GM19463 (cell line): ENCODE measurements around the gene INIP.

Source experiments
- ATAC-seq: cut with Tn5 transposase; IDR thresholded peaks from one replicate; pipeline ENCODE4 v1.9.1; 2021; ENCODE audit warnings: mild to moderate bottlenecking, moderate library complexity; ENCODE audit not compliant: unreplicated experiment

The INIP gene, protein sequence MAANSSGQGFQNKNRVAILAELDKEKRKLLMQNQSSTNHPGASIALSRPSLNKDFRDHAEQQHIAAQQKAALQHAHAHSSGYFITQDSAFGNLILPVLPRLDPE

DNA sequence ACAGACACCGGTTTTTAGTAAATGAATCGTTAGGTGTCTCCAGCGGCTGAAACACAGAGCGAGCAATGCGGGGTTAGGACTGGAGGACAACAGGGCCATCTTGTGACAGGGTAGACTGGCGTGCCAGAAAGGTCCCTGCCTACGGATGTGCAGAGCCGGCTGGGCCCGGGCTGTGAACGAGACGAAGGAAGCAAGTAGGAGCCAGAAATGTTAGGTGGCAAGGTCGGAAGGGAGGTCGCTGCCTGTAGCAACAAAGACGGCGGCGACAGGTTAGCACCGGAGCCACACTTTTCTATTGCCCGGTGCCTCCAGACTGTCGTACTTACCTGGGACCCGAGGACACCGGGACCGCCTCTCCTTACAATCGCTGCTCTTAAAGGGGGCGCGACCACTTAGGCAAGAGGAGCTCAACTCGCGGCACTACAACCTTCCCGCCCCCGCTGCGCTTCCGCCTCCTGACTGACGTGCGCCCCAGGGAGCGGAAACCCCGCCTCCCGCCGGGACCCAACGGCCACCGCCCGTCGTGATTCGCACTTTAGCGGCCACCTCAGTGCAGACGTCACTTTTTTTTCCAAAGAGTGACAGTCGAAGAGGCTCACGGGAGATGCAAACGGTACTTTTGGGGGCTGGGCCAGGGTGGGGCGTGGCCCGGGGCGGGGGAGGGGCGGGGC is at the start of gene INIP:
Gene INIP, minus strand, starts transcription at position 457 of the 671 bp plus-strand sequence. CDS start 1,632 bp downstream, outside the sequence.
- ATAC-seq, result peak; percentile 97

DNA sequence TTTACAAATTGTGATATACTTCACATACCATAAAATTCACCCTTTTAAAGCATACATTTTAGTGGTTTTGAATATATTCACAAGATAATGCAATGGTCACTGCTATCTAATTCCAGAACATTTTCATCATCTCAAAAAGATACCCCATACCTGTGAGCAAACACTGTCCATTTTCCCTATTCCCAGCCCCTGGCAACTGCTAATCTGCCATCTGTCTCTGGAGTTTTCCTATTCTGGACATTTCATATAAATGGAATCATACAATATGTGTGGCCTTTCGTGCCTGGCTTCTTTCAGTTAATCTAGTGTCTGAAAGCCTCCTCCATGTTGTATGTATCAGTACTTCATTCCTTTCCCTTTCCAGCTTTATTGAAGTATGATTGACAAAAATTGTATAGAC is 47.4 kb upstream of the INIP start:
- ATAC-seq, result no peak

DNA sequence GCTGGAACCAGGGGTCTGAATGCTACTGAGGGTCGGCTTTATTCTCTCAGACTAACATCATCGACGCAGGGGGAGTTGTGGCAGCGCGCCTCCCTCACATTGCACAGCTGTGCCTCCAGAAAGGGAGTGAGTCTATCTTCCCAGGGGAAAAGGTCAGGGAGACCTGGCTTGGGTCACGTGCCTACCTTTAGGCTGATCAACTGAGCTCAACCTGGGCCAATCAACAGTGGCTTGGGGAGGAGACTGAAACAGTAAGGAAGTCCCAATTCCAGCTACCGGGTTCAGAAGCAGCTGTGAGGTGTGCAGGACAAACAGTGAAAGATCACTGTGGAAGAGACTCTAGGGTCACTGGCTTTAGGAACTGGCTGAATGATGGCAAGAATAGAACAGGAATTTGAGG is 46.9 kb upstream of the INIP start:
- ATAC-seq, result no peak

DNA sequence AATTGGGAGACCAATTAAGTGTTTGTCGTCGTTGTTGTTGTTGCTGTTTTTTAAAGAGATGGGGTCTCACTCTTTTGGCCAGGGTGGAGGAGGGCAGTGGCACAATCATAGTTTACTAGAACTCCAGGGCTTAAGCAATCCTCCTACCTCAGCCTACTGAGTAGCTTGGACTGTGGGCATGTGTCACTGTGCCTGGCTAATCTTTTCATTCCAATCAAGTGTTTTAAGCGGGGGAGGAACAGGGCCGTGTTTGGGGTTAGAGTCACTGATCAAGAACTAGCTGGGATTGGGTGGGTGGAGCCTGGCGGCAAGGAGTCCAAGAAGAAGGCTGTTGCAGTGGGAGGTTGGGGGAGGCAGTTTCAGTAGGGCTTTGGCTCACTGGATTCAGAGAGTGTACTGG is 46.4 kb upstream of the INIP start:
- no peak for ATAC-seq

DNA sequence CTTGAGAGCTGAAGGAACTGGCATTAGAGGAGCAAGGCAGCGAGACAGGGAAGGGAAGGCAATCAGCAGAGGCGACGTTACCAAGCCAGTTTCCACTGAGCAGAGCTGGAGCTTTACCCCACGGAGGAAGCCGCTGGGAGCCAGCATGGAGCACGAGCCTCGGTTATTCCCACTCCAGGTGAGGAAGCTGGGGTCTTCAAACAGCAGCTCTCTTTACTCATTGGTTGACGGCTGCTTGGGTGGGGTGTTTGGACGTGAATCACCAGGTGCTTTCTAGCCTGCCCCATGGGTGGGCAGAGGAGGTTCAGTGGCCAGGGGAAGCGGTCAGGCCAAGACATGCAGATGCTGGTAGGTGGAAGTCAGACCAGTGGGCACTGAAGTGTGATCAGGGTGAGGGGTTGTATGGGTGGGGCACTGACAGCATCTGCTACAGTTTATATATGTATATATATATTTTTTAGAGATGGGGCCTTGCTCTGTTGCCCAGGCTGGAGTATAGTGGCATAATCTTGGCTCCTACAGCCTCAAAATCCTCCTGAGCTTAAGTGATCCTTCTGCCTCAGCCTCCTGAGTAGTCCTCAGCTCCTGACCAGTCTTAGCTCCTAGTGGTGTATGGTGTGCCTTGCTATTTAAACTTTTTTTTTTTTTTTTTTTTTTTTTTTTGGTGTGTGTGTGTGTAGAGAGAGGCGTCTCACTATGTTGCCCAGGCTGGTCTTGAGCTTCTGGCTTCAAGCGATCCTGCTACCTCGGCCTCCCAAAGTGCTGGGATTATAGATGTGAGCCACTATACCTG is 45.0 kb upstream of the INIP start:
- ATAC-seq, result no peak

DNA sequence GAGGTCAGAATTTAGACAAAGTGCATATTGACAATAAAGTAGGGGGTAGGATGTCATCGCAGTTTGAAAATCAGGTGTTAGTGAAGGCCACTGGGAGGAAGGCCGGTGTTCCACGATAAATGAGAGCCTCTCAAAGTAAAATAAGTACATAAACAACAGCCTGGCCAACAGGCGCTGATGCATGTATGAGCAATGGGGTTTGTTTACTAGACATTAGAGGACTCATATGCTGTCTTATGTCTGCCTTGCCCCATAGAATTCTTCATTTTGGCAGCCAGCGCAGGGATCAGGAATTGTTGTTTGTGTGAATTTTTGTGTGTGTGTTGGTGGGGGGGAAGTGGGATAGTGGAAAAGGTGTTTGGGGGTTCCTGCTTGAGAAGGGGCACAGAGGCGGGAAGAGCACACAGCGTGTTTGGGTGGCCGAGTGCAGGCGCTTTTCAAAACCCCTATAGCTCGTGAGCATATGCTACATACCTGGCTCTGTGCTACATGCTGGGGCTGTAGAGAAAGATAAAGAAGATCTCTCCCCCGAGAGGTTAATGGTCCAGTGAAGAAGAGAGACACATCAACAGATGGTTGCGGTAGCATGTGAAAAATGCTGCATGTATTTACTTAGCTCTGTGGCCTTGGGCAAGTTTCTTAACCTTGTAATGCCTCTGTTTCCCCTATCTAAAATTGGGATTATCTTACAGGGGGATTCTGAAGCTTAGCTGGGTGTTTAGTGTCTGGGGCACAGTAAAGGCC is 44.2 kb upstream of the INIP start:
- ATAC-seq, result no peak

DNA sequence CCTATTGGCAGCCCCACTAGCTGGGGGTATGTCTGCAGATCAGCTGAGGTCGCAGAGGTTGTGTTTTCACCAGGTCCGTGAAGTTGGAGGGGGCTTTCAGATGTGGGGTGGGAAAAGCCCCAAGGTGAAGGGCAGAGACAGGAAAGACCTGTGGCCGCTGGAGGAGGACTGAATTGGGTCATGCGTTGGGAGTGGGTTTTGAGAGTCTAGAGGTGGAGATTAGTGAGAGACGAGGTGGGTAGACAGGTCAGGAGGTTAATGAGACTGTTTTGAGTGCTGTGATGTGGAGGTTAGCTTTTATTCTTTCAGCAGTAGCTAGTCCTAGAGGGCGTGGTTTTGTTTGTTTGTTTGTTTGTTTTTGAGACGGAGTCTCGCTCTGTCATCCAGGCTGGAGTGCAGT is 42.9 kb upstream of the INIP start:
- no peak for ATAC-seq

DNA sequence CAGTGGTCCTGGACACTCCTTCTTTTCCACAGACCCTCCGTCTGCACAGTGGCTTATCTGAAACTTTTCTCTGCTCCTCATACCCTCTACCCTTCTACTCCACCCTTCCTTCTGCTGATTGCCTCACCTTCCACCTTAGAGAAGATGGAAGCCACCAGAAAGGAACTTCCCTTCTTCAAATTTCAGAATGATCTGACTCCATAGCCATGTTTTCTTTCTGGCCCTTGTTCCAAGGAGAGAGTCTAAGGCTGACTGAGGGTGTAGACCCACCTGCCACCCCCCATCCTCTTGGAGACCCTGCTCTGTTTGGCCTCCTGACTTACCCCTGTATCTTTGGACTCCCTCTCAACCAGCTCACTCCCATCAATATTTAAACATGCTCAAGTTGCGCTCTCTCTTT is 40.0 kb upstream of the INIP start:
- ATAC-seq, result no peak

DNA sequence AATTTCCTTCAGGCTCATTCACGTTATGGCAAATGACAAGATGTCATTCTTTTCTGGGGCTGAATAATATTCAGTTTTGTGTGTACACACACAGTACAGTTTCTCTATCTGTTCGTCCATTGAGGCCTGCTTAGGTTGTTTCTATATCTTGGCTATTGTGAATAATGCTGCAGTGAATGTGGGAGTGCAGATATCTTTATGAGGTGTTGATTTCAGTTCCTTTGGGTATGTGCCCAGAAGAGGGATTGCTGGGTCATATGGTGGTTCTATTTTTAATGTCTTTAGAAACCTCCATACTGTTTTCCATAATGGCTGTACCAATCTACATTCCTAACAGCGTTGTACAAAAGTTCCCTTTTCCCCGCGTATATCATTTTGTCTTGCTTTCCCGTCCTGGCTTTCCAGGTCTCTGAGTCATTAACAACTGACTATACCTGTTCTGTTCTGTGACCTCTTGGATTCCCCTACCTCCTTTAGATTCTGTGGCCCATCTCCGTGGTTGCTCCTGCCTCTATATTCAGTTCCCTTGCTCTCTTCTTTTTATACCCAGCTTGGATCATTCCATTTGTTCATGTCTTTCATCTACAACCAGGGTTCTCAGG is 39.5 kb upstream of the INIP start:
- ATAC-seq, result no peak

DNA sequence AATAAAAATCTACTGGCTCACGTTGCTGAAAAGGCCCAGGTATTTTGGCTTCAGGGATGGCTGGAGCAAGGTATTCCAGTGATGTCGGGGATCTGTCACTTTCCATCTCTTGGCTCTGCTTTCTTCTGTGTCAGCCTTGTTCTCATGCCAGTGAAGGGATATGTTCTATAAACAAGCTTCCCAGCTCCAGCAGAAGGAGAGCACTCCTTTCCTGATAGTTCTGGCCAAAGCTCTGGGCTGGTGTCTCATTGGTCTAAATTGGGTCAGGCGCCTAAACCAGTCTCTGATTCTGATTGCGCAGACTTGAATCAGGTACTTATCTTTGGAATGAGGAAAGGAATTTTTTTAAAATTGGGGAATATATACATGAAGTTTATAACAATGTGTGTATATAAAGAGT is 37.8 kb upstream of the INIP start:
- no peak for ATAC-seq

DNA sequence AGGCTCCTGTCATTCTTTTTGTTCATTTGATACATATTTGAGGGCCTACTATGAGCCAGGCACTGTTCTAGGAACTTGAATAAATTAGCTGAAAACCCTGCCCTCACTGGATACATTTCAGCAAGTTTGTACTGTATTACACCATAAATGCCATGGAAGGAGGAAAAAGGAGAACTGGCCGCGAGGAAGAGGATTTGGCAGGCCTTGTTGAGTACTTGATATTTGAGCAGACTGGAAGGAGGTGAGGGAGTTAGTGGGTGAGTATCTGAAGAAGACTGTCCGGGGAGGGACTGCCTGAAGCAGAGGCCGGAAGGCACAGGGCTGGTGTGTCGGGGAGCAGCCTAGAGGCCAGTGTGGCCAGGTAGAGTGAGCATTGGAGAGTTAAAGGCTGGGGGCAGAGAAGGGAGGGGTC is 37.1 kb upstream of the INIP start:
- no peak for ATAC-seq

DNA sequence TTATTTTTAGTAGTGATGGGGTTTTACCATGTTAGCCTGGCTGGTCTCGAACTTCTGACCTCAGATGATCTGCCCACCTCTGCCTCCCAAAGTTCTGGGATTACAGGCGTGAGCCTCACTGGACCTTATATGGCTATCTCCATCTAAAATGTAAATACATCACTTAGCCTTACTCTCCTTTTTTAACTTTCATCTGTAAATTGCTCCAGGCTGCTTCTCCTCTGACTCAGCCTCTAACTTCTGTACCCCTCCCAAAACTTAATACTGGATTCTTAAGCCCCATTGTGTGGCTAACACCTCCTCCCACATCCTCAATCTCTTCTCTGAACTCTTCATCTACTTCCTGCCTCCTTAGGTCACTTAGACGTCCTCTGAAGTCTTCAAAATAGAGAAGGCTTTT is 36.7 kb upstream of the INIP start:
- ATAC-seq, result no peak

DNA sequence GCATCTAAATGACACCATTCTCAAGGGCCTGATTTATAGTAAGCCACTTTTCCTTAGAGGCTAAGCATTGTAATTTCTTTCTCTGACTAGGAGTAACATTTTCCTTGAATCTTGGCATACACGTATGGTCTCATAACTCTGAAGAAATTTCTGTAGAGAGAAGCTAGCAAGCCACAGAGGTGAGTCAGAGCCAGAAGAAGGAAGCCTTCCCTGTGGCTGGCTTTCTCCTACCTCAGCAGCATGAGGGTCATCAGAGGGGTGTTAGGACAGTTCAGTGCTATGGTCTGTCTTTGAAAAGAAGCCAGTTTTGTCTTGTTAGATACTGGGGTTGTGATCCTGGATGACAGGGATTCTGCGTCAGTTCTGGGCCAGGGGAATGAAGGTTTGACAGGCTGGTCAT is 35.8 kb upstream of the INIP start:
- ATAC-seq, result no peak

DNA sequence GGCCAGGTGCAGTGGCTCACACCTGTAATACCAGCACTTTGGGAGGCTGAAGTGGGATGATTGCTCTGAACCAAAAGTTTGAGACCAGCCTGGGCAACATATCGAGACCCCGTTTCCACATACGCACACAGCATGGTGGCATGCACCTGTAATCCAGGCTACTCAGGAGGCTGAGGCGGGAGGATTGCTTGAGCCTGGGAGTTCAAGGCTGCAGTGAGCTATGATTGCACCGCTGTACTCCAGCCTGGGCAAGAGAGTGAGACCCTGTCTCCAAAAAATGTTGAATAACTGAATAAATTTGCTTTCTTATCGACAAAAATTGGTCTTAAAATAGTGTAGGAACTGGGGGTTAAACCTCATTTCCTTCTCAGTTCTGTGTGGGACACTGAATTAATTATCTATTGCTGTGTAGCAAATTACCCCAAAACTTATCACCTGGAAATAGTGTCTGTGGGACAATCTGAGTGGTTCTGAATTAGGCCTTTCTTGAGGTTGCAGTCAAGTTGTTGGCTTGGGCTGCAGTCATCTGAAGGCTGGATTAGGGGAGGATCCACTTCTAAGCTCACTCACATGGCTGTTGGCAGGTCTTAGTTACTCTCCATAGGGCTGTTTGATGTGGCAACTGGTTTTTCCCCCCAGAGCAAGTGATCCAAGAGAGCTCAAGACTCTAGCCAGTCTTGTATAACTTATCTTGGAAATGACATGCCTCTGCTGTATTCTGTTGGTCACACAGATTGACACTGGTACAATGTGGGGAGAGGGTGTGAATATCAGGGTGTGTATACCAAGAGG is 34.6 kb upstream of the INIP start:
- no peak for ATAC-seq

DNA sequence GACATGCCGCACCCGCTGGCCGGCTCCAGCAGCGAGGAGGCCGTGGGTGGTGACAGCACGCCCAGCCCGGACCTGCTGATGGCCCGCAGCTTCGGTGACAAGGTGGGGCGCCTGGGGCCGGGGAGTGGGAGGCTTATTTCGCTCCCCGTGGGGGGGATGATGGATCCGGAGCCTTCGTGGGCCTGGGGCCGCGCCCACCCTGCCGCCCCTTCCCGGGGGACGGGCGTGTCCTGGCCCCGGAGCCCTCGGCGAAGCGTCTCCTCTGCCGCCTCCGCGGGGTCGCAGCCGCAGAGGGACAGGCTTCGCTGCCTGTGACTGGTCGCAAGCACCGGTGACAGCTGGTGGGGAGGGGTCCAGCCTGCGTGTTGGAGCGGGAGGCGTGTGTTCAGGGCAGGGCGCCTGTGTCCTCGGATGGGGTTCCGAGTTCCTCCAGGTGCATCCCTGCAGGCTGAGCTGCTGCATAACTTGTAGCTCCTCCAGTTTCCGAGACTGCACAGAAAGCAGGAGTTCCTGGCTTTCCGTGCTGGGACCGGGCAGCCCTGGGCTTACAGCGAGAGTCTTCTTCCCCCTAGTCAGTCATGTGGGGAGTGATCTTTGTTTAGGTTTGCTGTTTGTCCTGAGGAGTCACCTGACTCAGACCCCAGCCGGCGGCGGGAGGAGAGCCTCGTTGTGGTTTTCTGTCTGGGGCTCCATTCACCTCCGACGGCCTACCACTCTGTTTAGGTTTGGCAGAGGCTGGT is 33.3 kb upstream of the INIP start:
- no peak for ATAC-seq

DNA sequence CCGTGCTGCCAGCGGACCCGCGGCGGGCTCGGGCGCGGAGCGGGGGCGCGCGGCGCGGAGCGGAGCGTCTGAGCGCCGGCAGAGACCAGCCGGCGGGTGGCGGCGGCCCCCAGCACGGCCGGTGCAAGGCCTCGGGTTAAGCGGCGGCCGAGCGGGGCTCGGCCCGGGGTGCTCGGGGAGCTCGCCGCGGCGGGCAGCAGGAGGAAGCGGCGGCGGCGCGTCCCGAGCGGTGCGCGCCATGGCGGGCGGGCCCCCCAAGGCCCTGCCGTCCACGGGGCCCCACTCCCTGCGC is 32.8 kb upstream of the INIP start:
- ATAC-seq, result no peak

DNA sequence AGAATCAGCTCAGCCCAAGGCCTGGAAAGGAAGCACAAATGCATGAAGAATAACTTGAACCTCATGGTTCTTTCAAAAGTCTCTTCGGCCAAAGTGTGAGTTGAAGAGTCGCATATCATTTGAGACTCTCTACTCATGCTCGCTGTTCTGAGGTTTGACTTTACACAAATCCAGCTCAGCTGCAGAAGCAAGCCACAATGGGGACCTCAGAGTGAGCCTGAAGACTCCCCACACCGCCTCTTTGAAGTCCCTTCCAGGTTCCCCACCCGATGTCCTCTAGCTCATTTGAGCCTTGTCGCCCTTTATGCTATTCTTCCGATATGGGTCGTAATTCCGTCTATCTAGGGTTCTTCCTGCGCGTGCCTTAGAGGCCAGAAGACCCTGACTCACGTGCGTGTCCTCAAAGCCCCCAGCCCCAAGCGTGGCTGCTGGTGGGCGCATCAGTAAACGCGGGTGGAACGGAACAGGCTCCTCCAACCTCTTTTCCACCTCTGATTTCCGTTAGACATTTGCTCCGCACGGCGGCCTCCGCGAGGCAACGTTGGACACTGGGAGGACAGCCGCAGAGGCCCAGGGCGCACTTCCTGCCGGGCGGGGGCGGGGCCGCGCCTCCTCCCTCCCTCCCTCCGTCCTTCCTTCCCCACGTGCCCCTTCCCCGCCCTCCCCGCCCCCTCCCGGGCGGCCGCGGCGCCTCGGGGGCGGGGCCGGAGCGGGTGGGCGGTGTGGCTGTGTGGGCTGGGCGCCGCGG is 32.3 kb upstream of the INIP start, which contains the start of gene SNX30:
Gene SNX30, plus strand, starts transcription at position 745 of the 748 bp plus-strand sequence. CDS start 242 bp downstream, outside the sequence.
- peak; percentile 84 for ATAC-seq

DNA sequence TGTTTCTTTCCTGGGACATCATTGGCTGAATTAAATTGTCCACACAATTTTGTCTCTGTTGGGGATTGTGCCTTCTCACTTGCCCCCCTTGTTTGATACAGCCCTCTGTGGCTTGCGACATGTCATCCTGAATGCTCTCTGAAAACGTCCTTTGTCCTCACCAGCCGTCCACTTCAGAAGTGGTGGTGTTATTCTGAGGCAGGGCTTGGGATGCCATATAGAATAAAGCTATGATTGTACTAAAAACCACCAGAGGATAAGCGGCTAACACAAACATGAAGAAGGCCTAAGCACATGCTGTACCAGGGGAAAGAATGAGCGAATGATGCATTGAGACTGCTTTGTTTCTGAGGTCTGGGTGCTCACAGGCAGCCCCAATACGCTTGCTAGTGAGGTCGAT is 29.2 kb upstream of the INIP start:
- ATAC-seq, result no peak

DNA sequence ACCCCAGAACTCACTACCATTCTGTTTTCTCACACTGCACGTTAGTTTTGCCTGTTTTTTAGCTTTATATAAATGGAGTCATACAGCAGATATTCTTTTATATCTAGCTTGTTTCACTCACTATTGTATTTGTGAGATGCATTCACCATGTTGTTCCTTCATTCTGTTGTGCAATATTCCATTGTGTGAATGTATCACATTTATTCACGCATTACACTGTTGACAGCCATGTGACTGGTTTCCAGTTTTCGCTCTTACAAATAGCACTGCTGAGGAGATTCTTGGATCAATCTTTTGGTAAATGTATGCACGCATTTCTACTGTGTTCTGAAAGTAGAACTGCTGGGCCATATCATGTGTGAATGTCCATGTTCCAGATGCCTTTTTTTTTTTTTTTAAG is 26.3 kb upstream of the INIP start:
- no peak for ATAC-seq
